Measurements from ENCODE around the gene SEC22B.
"Not testable (repeated sequence)": the region's sequence is repeated elsewhere in the genome, so short reads cannot be mapped to it uniquely, and the experiment has no call there.

The SEC22B gene

DNA sequence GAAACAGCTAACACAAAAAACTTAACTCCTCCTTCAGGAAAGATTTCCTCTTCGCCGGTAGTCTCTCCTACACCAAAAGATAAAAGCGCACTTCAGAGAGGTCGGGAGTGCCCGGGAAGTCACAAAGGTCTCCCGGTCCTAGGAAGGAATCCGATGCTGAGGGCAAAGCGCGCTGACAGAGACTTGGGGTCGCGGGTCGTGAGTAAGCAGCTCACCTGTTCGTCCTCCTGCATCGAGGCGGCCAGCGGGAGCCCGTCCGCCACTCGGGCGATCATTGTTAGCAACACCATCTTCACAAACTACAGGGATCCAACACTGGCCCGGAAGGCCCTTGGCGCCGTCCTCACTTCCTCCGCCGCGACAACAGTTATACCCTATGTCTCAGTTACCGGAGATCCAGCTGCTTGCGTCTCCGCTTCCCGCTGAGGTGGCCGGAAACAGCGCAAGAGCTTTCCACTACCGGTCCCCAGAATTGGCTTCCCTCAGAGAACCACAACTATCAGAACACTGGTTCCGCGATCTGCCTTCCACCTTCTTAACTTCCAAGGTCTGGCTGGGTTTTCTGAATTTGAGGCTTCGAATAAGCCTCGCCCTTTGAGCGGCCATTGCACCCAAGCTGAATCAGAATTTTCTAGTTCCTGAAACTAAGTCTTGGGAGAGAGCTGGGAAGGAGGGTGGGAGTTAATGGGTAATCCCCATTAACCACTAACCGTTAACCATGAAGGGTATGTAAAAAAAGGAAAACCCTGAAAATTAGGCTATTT, at the start of gene SEC22B:
Gene SEC22B (minus strand): TSS at position 429 of the 764 bp plus-strand sequence. CDS start 139 bp downstream, at position 290.
- peak; percentile 80 to 82 (median 82) for DNase-seq (ENCODE audit: low read depth in 3 of 3)

DNA sequence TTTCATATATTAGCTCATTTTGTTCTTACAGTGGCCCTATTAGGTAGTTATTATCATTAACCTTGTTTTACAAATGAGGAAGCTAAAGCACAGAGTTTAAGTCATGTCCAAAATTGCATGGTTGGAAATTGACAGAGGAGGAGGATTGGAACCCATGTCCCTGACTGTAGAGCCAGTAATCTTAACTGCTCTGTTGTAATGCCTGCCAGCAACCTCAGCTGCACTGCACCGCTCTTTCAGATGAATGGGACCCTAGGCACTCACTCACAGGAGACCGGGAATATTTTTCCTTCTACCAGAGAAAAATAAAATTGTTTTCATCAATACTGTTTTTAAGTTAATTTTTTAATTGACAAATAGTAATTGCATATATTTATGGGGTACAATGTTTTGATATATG, 41.6 kb upstream of the SEC22B start:
- DNase-seq (ENCODE audit: low read depth in 3 of 3) = not testable (repeated sequence)

DNA sequence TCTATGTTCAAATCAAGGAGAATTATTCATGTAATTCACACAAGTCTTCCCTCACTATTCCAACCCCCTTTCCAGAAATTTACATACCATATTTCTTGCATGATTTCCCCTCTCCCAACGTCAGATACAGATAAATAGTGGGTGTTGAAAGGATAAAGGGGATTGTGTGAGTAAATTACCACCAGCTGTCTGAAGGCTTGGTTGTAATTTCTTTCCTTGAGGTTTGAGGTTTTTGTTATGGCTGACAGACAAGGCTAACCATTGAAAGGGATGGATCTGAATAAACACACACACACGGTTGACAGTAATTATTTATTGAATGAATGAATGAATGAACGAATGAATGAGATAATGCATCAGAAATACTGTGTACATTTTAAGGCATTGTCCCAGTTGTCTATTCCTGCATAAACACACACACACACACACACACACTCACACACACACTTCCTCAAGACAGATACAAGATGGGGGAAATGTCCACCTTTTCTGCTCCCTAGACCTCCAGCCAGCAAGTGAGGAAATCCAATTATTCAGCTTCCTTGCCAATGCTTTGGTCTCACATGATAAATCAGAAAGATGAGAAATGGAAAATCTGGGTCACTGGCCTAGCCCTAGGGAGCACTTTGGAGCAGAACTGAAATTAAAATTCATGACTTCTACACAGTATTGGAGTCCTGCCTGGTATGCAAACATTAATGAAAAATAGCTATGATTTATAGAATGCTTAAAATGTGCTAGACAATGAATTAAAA, 41.0 kb upstream of the SEC22B start:
- not testable (repeated sequence) for DNase-seq (ENCODE audit: low read depth in 3 of 3)

DNA sequence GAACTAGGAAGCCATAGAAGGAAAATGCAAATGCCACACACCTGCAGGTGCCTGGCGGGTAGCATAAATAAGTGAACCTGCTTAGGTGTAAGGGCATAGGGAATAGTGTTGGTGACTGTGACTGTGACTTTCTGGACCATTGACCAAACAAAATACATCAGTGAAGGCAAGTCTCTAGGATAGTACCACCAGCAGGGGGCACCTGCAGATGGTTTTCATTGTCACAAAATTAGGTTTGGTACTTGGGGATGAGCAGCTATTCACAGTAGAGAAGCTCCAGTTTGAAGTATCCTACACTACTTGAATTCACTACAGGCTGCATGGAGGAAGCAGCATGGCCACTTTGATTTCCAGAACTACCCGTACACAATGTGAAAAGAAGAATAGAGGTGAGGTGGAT, 37.3 kb upstream of the SEC22B start:
- not testable (repeated sequence) for DNase-seq (ENCODE audit: low read depth in 3 of 3)

DNA sequence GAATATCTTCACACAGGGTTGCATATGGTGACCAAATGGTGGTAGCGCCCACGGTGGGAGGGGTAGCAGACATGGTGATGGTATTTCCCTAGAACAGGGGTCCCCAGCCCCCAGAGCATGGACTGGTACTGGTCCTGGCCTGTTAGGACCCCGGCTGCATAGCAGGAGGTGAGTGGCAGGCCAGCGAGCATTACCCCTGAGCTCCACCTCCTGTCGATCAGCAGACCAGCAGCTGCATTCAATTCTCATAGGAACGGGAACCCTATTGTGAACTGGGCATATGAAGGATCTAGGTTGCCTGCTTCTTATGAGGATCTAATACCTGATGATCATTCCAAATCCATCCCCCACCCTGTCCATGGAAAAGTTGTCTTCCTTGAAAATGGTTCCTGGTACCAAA, 34.4 kb upstream of the SEC22B start:
- not testable (repeated sequence) for DNase-seq (ENCODE audit: low read depth in 3 of 3)

DNA sequence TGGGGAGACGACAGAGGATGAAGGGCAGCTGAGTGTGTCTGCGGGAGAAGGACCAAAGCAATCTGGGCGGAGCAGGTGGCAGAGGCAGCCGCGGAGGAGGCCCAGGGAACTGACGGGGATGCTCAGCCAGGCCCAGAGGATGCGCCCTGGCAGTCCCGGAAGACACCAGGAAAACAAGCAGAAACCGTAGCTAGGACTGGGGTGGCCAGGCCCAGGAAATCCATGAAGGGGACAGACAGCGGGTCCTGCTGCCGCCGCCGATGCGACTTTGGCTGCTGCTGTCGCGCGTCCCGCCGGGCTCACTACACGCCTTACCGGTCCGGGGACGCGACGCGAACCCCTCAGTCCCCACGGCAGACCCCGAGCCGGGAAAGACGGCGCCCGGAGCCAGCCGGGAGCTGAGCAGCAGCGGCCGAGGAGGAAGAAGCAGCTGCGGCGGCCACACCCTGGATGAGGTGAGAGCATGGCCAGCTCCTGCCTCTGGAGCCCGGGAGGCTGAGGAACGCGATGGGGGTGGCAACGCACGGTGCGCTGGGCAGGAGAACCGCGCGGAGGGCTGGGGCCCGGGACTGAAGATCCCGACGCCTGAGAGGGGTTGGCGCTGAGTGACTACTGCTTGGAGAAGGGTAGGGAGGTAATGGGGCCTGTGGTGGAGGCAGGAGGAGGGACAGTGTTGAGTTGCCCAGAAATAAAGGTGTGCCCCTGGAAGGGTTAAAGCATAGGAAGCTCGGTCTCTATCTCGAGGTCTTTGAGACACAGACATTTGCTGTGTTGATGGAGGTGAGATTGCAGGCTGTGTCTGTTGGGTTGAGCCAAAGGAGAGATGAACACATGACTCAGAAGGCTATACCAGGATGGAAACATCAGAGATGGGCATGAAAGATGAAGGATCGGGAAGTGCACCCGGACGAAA, 20.8 kb upstream of the SEC22B start:
- not testable (repeated sequence) for DNase-seq (ENCODE audit: low read depth in 3 of 3)

DNA sequence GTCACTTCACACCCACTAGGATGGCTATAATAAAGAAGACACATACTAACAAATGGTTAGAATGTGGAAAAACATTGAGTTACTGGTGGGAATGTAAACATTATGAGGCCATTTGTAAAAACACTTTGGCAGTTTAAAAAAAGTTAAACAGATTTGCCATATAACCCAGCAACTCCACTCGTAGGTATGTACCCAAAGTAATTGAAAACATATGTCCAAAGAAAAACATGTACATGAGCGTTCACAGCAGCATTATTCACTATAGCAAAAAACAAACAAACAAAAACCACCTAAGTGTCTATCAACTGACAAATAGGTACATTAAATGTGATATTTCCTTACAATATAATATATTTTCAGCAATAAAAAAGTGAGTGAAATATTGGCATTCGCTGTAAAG, 12.3 kb upstream of the SEC22B start:
- DNase-seq (ENCODE audit: low read depth in 3 of 3) = not testable (repeated sequence)

DNA sequence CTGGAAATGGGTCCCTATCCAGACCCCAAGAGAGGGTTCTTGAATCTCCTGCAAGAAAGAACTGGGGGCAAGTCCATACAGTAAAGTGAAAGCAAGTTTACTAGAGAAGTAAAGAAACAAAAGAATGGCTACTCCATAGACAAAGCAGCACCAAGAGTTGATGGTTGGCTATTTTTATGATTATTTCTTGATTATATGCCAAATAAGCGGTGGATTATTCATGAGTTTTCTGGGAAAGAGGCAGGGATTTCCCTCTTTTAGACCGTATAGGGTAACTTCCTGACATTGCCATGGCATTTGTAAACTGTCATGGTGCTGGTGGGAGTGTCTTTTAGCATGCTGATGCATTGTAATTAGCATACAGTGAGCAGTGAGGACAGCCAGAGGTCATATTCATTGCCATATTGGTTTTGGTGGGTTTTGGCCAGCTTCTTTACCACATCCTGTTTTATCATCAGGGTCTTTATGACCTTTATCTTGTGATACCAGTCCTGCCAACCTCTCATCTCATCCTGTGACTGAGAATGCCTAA, 5.9 kb upstream of the SEC22B start:
- DNase-seq (ENCODE audit: low read depth in 3 of 3) = not testable (repeated sequence)

DNA sequence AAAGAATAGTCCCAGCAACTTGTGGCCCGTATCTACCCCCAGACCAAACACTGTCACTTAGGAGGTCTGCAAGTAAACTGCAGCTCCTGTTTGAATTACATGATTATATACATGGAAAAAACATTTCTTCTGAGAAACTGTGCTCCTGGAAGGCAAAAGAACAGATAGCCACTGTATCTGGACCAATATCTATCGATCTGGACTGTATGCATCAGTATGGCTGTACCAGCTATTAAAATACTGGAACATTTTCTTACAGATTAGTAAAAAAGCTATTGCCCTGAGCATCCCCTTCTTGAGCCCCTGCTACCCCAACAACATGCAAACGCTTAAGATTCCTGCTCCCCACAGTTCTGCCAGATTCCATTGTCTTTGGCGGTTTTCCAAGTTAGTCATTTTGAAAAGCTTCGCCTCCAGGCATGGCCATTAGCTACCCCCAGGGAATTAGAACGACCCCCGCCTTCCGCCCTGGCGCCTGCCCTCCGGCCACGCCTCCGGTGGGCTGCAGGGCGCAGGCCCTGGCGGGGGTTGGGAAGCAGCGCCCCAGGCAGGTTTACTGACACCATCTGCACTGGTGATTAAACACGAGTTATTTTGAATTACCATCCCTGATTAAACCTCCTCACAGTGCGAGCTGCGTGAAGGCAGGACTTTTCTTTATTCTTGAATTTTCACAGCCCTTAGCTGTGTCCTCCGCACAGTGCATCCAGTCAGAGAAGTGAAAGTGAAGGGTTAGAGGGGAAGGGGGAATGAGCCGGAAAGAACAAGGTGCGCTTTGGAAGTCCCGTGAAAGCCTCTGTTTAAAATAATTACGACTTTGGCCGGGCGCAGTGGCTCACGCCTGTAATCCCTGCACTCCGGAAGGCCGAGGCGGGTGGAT, 3.7 kb upstream of the SEC22B start:
- DNase-seq (ENCODE audit: low read depth in 3 of 3) = not testable (repeated sequence)

DNA sequence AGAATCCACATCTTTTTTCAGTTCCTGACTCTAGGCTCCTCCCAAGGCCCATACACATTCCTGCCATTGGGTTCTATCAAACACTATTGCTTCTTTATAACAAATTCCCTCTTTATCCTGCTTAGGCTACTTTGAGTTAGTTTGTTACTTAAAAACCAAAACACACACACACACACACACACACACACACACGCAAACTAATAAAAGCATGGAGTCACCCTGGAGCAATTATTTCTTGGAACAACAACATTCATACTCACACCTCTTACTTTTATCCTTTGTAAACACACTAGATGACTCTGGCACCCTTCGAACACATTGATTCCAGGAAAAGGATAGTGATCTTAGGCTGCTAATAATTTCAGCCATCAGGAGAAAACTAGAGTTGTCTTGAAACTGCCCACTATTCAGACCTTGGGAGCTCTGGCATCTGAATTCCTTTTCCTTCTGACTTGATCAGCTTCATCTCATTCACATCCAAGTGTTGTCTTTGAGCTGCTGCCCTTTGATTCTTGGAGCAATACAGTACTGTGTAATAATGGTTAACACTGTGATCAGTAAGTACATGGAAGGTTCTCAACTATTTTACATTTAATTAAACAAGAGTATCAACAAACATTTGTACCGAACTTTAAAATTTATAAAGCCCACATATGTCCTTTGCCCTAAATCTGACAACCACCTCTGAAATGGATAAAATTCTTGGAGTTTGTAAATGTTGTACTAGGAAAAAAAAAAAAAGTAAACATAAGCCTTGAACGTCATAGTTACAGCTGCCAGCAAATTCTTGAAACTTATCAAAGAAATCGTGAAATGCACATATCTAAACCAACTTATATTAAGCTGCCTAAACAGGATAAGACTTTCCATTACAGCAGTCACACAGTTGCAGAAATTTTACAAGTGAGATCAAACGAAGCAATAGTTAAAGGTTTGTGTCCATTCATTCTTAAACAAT, 2.8 kb upstream of the SEC22B start:
- DNase-seq (ENCODE audit: low read depth in 3 of 3) = no peak

DNA sequence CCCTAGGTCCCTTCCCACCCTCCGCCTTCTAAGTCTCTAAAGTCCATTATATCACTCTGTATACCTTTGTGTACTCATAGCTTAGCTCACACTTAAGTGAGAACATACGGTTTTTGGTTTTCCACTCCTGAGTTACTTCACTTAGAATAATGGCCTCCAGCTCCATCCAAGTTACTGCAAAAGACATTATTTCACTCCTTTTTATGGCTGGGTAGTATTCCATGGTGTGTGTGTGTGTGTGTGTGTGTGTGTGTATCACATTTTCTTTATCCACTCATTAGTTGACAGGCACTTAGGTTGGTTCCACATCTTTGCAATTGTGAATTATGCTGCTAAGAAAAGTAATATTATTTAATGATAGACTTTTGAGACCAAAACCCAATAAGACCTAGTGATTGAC, 1.7 kb upstream of the SEC22B start:
- not testable (repeated sequence) for DNase-seq (ENCODE audit: low read depth in 3 of 3)

DNA sequence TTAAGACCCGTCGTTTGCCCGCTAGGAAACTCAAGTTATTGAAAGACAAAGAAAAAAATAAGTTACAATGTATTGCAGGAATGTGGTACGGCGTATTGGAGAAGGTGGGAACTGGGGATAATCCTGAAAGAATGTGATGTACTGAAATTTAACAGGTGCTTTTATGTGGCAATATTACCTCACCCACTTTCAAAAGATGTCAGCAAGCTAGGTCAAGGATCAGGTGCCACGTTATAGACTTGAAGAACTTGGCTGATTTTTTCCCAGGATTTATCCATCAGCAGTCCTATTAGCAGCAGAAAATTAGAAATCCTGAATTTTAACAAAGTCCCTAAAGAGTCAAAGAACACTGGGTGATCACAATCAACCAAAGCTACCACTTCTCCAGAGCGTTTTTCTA, 632 bp downstream of the SEC22B start:
- DNase-seq (ENCODE audit: low read depth in 3 of 3) = not testable (repeated sequence)

DNA sequence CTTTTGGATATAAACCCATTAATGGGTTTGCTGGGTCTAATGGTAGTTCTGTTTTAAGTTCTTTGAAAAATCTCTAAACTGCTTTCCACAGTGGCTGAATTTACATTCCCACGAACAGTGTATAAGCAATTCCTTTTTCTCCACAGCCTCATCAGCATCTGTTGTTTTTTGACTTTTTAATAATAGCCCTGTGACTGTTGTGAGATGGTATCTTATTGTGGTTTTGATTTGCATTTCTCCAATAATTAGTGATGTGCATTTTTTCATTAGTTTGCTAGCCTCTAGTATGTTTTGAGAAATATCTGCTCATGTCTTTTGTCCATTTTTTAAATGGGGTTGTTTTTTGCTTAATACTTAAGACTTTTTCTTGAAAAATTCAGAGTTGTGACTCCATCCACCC, 11.6 kb downstream of the SEC22B start:
- DNase-seq (ENCODE audit: low read depth in 3 of 3) = not testable (repeated sequence)

DNA sequence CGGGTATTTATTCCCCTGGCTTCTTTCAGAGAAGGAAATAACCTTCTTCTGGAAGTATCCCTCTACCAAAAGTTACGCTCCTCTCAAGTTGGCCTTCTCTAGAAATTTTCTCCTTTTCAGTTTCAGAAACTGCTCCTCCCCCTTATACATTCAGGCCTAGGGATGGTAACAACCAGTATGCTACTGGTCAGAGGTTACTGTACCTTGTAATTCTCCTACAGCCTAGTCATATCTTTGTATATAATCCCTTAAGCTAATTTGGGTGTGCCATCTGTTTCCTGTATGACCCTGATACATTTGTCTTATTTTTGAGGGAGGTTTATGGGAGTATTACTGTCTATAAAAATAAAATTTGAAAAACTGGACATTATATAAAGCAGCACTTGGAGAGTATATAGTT, 14.3 kb downstream of the SEC22B start:
- DNase-seq (ENCODE audit: low read depth in 3 of 3) = not testable (repeated sequence)

DNA sequence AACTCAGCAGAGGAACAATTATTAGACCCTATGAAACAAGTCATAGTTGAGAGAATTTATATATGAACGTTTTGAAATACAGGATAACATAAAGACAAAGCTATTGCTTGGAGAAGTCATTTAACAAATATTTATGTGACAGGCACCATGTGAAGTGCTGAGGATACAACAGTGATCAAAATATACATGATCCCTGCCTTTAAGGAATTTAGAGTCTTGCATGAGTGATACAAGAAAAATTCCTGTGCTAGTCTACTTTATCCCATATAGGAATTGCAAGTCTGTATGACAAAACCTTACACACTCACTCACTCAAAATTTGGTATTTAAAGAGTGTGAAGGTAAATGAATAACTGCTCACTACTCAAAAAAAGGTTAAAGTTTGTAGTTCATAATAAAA, 17.8 kb downstream of the SEC22B start:
- DNase-seq (ENCODE audit: low read depth in 3 of 3) = not testable (repeated sequence)

DNA sequence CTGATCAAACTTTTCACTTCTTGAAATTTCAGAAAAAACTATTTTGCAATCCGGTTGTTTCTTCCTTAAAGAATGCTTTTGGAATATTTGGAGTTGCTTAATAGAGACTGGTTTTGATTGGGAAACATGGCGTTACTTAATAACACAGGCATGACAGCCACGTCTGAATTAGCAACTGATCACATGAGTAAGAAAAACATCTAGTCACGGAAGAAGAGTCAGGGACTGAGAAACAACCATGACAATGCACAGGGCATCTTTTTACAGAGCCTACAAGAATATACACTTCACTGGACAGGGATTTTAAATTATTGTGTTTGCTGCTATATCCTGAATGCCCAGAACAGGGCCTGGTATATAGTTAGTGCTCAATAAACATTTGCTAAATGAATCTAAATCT, 18.2 kb downstream of the SEC22B start:
- DNase-seq (ENCODE audit: low read depth in 3 of 3) = not testable (repeated sequence)

DNA sequence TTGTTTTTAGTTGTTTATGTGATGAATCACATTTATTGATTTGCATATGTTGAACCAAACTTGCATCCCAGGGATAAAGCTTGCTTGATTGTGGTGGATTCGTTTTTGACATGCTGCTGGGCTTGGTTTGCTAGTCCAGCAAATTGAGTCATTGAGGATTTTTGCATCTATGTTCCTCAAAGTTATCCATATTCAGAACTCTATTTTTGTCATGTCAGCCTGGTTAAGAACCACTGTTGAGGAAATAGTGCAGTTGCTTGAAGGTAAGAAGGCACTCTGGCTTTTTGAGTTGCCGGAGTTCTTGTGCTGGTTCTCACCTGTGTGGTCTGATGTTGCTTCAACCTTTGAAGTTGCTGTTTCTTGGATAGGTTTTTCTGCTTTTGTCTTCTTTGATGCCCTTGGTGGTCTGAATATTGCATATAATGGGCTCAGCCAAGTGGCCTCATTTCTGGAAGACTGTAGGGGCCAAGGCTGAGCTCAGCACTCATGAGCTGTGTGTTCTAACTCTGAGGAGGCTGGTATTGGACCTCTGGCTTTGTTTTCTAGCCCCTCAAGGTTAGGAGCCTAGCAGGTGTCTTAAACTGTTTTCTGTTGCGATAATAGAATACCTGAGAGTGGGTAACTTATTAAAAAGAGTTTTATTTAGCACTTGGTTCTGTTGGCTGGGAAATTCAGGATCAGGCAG, 26.0 kb downstream of the SEC22B start:
- not testable (repeated sequence) for DNase-seq (ENCODE audit: low read depth in 3 of 3)

DNA sequence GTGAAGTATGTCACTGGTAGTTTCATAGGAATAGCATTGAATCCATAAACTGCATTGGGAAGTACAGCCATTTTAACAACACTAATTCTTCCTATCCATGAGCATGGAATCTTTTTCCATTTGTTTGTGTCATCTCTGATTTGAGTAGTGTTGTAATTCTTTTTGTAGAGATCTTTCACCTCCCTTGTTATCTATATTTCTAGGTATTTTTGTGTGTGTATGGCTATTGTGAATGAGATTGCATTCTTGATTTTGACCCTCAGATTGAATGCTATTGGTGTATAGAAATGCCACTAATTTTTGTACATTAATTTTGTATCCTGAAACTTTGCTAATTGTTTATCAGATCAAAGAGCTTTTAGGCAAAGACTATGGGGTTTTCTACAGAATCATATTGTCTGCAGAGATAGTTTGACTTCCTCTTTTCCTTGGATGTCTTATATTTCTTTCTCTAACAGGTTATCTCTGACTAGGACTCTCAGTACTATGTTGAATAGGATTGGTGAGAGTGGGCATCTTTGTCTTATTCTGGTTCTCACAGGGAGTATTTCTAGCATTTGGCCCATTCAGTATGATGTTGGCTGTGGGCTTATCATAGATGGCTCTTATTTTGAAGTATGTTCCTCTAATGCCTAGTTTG, 26.8 kb downstream of the SEC22B start:
- DNase-seq (ENCODE audit: low read depth in 3 of 3) = not testable (repeated sequence)
